Fibroblast of peridontal ligament (primary cell): ENCODE measurements around the gene AKAP6.

Experiments used
- DNase-seq: peaks from one replicate; pipeline ENCODE4 v3.0.0-alpha.2; 2010; ENCODE audit errors: extremely low read depth

Gene AKAP6

GRCh38 chr14:32329146-32329545, at the start of gene AKAP6:
AKAP6 (plus strand) TSS chr14:32329298; CDS start chr14:32433494, 104,196 bp downstream.
- DNase-seq = no peak

DNA sequence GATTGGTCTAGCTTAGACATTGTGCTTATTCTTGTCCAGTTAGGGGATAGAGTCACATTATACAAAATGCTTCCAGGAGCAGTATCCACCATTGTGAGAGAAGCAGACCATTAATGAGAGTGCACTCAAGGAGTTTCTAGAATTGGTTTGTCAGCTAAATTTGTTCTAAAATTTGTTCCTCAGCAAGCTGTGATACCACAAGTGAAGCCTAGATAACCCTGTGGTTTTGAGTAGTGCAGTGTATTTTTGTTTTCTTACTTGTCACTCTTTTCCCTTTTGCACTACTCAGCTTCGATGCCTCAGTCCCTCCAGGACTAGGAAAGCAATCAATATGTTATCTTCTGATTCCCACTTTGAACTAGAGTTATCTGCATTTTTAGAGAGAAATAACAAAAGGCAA, 42.5 kb upstream of the AKAP6 start:
- no peak for DNase-seq

- no peak for DNase-seq
Observed at GRCh38 chr14:32296366-32296765, 32.7 kb upstream of the AKAP6 start.

GRCh38 chr14:32298346-32298745, 30.8 kb upstream of the AKAP6 start:
- DNase-seq = no peak

GRCh38 chr14:32300136-32300535, 29.0 kb upstream of the AKAP6 start:
- no peak for DNase-seq

GRCh38 chr14:32303865-32304264, 25.2 kb upstream of the AKAP6 start:
- no peak for DNase-seq

DNA sequence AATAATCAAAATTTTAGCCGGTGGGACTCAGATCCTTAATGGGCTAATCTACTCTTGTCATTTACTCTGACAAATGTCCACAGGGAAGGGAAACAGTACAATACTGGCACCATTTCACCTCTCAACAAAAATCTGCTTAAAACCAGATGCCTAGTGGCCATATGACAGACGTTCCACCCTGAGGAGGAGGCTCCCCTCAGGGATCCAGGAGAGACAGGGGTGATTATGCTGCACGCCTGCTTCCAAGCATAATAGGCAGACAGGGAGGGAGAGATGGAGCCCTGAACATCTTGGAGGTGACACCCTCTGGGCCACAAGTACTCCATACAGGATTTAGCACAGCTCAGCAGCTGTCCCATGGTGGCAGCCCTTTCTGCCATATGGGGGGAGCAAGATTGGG, 24.8 kb upstream of the AKAP6 start:
- DNase-seq = no peak

GRCh38 chr14:32306549-32306948, 22.5 kb upstream of the AKAP6 start:
- no peak for DNase-seq

DNA sequence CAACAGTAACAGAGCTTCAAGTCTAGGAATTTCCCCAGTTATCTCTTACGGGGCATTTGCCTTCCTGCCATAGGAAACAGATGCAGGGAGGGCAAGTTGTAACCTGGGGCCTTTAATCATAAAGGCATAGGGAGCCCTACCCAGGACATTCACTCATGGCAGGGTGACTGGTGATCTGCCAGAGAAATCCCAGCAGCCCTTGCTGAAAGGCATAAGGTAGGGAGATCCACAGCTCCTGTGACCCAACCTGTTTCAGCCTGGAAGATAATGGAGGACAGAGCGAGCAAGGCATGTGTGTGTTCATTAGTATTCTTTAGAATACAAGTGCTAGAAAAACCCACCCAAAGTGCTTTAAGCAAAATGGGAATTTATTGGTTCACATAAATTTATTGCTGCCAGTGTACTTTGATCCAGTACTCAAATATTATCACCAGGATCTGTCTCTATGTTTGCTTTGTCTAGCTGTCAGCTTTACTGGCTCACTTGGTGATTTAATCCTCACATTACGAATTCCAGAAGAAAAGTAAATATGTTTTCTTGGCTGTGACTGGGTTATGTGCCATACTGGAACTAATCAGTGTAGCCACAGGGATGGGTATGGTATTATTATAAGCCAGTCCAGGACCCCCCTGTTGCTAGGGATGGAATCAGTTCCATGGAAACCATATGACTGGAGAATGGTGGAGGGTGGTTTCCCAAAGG, 21.1 kb upstream of the AKAP6 start:
- no peak for DNase-seq

GRCh38 chr14:32310876-32311275, 18.2 kb upstream of the AKAP6 start:
- DNase-seq = no peak

DNA sequence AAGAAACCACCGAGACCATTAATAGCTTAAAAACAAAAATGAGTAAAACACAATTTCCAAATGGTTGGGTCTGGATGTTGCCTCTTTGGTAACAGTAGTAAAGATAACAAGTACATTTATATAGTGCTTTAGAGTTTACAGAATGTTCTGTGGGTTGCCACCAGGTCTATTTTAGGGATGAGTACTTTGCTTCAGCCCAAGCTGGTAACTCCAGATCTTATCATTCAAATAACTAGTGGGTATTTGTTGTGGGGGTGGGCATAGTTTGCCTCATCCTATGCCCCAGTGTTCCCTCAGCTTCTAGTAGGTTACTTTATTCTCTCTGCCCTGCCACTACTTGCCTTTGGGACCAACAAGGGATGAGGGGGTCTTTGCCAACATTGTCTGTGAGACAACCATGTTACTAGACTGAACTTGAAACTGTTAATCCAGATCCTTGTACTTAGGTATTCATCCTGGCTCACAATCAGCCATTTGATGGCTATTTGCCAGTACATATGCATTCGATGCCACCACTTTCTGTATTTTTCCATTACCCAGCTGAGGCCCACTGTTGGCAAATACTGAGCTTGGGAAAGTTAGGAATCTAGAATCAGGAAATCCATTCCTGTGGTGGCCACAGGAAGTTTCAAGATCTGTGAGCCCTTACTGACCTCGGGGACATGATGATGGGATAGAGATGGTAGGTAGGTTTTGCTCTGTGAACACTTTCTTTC, 17.6 kb upstream of the AKAP6 start:
- no peak for DNase-seq

DNA sequence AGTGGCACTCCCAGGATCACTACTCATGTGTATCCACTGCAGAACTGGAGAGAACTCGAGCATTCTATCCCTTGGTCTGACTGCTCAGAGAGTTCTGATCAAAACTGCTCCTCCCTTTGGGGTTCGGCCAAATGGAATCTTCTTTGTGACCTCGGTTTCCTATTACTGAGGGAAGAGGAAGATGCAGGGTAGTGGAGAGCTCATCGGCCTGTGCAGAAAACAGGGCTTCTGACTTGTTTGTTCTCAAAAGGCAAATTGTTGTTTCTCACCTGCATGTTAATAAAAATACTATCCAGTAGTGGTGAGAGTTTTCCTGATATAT, 17.1 kb upstream of the AKAP6 start:
- DNase-seq = no peak

DNA sequence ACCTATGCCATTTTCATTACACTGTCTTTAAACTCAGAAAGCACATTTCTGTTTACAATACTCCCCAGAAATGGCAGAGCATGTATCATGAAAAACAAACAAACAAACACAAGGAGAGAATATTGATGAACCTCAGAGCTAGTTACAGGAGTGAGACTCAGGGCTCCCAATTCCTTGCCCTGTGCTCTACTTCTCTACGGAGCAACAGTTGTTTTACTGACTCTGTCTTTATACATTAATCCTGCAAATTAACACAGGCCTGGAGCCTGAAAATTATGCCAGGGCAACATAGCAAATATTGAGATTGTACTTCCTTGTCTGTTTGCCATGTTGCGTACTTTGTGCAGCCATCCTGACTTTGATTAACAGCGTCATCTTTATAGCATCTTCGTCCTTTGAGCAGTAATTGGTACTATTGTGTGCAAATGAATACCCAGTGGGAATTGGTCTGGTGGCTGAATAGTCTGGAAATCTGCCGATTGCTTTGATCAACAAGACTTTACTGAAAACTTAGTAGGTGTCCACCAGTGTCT, 15.2 kb upstream of the AKAP6 start:
- DNase-seq = no peak

DNA sequence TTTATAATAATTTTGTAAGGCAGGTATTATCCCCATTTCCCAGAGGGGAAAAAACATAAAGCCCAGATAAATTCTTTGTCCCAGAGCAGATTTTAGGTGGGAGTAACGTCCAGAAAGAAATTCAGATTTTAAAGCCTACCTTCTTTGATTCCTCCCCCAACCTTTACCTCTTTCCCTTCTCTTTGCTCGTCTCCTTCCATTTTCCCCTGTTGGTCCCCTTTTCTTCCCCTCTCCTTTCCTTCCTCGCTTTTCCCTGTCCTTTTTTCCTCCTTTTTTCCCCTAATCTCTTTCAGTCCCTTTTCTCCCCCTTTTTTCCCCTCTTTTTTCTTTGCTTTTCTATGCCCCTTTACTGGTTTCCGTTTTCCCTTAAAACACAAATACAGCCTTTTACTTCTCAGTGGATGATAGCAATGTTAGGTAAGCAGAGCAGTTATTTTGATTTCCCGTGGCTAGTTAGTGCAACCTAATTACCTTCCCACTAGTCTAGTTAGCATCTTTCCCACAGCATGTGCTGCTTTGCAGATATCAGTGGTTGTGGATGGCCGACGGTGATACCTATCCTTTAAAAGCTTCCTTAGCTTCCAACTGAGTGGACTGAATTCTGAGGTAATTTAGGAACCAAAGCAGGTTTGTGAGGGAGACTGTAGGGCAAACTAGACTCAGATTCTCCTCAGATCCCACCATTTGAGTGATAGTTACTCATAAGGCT, 10.9 kb upstream of the AKAP6 start:
- DNase-seq = no peak

DNA sequence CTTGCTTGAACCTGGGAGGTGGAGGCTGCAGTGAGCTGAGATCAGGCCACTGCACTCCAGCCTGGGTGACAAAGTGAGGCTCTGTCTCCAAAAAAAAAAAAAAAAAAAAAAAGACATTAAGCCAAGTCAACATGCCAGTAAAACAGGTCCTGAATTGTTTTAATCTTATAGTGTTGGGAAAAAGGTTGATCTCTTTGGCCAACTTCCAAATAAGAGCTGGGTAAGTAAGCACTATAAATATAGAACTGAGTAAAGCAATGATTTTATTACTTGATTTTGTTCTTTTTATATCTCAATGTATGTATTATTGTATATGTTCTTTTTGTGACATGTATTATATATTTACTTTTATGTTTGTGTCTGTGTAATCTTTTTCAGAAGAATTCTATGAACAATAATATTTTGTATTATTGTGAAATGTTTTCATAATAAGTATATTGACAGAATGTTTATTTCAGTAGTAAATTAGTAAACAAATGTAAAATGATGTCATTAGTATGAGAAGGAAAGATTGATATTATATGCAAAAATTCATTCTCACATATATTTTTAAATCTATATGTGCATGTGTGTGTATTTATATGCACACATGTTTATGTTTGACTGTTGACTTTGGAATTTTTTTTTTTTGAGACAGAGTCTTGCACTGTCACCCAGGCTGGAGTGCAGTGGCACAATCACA, 9.6 kb upstream of the AKAP6 start:
- DNase-seq = no peak

DNA sequence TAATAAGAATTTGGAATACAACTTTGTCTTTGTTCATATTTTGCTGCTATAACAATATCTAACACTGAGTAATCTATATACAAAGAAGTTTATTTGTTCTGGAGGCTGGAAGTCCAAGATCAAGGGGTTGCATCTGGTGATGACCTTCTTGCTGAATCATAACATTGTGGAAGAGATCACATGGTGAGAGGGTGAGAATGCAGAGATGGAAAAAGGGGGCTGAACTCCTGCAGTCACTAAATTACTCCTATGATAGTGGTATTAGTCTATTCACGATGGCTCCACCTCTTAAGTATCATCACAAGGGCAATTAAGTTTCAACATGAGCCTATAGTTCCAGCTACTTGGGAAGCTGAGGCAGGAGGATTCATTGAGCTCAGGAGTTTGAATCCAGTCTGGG, 4.5 kb upstream of the AKAP6 start:
- no peak for DNase-seq

GRCh38 chr14:32327255-32327961, 1.7 kb upstream of the AKAP6 start:
- no peak for DNase-seq

DNA sequence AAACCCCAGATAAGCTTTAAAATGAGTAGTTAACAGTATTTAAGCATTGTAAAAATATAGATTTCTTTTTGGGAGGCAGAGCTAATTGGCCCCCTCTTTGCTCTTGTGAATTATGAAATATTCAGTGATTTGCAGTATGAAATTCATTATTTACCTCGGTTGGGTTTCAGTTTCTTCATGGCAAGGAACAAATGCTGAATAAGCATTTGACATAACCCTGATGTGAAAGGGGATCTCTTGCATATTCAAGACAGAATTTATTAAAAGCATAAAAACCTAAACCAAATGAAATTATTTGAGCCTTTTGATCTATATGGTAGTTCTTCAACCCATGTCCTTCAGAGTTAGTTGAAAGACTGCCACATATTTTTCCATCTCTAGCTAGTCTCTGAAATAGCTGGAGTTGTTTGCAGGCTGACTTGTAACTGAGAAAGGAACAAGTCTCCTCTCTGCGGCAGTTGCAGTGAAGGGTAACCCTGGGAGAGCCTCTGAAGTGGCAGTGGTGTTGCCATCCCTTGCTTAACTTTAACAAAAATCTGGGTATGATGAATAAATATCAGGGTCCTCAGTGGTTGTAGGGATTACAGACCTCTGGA, 690 bp downstream of the AKAP6 start:
- no peak for DNase-seq

DNA sequence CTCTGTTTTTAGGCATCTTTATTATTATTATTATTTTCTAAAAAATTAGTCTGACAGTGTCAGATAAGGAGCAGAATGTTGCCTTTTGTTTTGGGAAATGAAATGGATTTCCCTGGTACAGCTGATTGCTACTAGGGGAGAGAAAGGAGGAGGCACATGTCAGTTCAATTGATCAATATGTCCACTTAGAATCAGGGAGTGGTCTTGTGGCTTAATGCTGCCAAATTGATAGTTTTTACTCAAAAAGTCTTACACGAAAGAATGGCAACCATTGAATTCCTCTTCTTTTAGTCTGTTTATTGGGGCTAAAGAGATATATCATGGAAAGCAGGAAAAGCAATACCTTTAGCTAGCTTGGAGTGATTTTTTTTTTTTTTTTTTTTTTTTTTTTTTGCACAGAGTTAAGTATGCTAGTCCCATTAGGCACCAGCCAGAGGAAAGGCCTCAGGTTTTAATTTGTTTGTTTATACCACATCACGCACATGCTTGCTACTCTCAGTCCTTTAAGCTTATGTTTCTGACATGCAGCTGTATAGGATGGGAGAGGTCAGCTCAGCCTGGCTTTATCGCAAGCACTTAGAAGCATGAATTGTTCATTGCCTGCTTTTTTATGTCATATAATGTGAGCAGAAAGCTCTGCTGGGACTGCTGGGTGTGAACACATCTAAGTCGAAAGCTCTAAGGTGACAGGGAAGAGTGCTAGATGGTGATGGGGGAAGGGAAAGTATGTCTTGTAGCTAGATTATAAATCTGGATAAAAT, 1.4 kb downstream of the AKAP6 start:
- no peak for DNase-seq

- no peak for DNase-seq
Observed at GRCh38 chr14:32331206-32331605, 2.1 kb downstream of the AKAP6 start.
